GM10248 (cell line): ENCODE results near the gene NKIRAS1.
A peak's percentile ranks its signal among the peaks of the same experiment; 100 is the strongest.

ENCODE experiments used
- CTCF ChIA-PET: fragments of 300-600 bp; sonication (Branson Sonifier 250); formaldehyde crosslinking; extraction: SDS; loops from one replicate; lab custom pipeline; 2021; ENCODE audit warnings: antibody characterized with exemption; lab: Yijun Ruan, JAX
- POLR2A ChIA-PET: fragments of 350-650 bp; sonication (Branson Sonifier 250); formaldehyde crosslinking; extraction: SDS; loops from one replicate; lab custom pipeline; 2020; ENCODE audit warnings: antibody characterized with exemption; lab: Yijun Ruan, JAX
- DNase-seq: peaks from one replicate; pipeline ENCODE4 v3.0.0; 2012; ENCODE audit errors: extremely low spot score
- TF ChIP-seq, protein P1 (sequence below): IDR thresholded peaks from 2 replicates; pipeline ENCODE4 v1.5.1; 2012; ENCODE audit warnings: mild to moderate bottlenecking, low read depth; ENCODE audit errors: extremely low read depth, missing control alignments, control extremely low read depth

Gene NKIRAS1

DNA sequence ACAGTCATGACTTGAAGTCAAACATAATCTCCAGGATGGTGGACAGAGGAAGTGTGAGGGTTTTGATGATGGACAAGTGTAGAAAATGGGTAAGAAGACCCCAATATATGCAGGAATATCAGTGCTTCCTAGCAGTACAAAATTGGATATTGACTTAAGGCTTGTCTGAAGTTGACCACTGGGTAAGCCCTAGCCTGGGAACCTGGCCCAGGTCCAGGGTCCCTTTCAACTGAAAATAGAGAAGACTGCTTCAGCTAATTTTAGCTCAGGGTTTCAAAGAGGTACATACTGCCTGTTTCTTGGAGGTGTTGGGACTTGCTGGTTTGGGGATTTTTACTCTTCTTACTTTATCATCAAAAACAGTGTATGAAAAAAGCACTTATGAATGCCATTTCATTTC is 33.0 kb upstream of the NKIRAS1 start:
- POLR2A ChIA-PET: interaction anchor here (2.2 kb wide), 1 partner anchor 33 kb away, joined by 5 read pairs; the partner anchor contains the start of genes NKIRAS1 and RPL15
- CTCF ChIA-PET: interaction anchor here (1.5 to 1.8 kb wide), 2 partner anchors 16 to 28 kb away, joined by 3 to 4 read pairs; no protein-coding TSS in a partner anchor
- DNase-seq: peak; percentile 24
- TF ChIP-seq, protein P1, sequence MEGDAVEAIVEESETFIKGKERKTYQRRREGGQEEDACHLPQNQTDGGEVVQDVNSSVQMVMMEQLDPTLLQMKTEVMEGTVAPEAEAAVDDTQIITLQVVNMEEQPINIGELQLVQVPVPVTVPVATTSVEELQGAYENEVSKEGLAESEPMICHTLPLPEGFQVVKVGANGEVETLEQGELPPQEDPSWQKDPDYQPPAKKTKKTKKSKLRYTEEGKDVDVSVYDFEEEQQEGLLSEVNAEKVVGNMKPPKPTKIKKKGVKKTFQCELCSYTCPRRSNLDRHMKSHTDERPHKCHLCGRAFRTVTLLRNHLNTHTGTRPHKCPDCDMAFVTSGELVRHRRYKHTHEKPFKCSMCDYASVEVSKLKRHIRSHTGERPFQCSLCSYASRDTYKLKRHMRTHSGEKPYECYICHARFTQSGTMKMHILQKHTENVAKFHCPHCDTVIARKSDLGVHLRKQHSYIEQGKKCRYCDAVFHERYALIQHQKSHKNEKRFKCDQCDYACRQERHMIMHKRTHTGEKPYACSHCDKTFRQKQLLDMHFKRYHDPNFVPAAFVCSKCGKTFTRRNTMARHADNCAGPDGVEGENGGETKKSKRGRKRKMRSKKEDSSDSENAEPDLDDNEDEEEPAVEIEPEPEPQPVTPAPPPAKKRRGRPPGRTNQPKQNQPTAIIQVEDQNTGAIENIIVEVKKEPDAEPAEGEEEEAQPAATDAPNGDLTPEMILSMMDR: no peak

DNA sequence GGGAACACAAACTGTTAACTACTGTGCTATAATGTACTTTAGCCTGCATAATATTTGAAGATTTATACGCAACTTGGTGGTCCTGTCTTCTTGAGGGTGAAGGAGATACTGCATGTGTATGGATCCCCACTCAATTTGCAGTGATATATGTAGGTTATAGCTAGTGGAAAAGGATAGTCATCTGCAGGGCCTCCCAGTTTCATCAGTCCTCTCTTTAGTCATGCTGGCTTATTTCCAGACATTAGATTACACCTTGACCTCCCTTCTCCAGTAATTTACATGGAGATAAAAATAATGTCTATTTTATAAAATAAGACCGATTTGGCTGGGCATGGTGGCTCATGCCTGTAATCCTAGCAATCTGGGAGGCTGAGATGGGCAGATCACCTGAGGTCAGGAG is 32.0 kb upstream of the NKIRAS1 start:
- TF ChIP-seq, protein P1: no peak
- no peak for DNase-seq
- POLR2A ChIA-PET: no interaction called here
- CTCF ChIA-PET: no interaction called here

DNA sequence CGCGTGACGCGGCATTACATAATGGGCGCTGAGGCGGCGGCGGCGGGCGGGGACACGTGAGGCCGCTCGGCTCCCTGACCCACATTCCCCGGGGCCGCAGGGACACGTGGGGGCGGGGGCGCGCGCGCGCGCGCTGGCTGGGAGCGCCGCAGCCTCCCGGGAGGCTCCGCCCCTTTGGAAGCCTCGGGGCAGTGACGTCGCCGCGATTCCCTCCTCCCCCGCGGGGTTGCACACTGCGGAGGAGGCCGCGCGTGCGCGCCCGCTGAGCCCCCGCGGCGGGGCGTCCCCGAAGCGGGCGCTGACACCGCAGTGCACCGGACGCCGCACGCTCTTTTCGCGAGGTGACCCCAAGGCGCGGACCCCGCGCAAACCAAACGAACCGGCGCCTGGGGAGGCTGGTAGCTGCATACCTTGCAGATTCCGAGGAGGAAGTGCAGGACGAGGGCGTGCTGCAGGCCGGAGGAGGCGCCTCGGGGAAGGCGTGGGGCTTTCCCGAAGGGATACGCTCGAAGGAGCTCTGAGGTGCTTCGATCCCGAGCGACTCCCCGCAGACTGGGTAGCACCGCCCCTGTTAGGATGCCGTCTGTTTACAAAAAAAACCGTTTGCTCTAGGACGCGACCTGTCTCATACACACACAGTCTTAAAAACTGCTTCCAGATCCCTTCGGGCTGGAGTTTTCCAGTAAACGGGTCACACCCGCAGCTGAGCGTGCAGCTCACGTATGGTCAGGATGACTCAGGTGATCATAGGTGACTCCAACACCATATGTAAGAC is 29.3 kb upstream of the NKIRAS1 start:
- peak; percentile 95 for DNase-seq
- TF ChIP-seq, protein P1: no peak
- CTCF ChIA-PET: interaction anchor here (1.0 to 1.1 kb wide), 2 partner anchors 16 to 29 kb away, joined by 3 to 4 read pairs; partner anchors contain the start of genes NKIRAS1 and RPL15
- POLR2A ChIA-PET: interaction anchor here (1.0 kb wide), 2 partner anchors 25 to 29 kb away, joined by 3 to 11 read pairs; partner anchors contain the start of genes NKIRAS1 and RPL15

DNA sequence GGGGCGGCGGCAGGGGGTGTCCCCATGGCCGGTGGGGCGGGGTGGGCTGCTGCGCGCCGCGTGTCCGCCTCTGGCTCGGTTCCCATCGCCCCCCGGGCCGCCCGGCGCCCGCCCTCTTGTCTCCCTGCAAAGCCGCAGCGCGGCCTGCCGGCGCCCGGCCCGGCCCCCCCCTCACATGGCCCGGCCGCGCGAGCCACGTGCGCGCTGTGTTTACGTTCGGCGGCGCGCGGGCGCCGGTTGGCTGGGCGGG is 28.8 kb upstream of the NKIRAS1 start:
- POLR2A ChIA-PET: no interaction called here
- DNase-seq: no peak
- CTCF ChIA-PET: interaction anchor here (1.1 kb wide), 1 partner anchor 17 kb away, joined by 3 read pairs; no protein-coding TSS in a partner anchor
- TF ChIP-seq, protein P1: no peak

DNA sequence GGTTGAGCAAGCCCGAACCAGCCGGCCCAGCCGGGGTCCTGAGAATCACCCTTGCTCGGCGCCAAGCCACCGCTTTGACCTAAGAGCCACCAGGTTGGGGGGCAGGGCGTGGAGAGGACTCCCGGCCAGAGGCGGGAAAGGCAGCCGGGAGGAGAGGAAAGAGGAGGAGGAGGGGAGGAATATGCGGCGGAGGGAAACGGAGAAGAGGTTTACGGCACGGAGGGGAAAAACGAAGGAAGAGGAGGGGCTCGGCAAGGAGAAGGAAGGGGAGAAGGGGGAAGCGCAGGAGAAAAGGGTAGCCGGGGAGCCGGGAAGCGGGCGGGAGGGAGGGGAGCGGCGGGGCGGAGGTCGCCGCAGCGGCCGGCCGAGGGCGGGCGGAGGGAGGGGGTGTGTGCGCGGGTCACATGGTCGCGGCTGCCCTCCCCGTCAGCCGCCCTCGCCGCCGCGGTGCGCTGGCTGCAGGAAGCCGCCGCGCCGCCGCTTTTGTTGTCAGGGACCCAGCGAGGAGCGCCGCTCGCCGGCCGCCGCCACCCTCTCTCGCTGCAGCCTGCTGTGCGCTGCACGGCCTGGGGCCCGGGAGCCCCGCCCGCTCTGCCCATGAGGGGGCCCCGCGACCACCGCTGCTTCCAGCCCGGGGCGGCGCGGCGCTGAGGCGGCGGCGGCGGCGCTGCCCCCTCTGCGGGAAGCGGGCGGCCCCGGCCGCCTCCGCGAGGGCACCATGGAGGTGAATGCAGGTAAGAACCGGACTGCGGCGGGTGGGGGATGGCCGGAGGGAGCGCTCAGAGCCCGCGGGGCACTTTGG is 28.3 kb upstream of the NKIRAS1 start, which contains the start of gene NR1D2:
Gene NR1D2 (plus strand): TSS at position 426 of the 802 bp plus-strand sequence. CDS start 293 bp downstream, at position 719.
- DNase-seq: peak; percentile 90
- TF ChIP-seq, protein P1: peak; percentile 37
- POLR2A ChIA-PET: interaction anchor here (1.6 kb wide), 1 partner anchor 28 kb away, joined by 6 read pairs; the partner anchor contains the start of genes NKIRAS1 and RPL15
- CTCF ChIA-PET: no interaction called here
